Measurements from ENCODE around the gene AIM2.

Gene AIM2

DNA sequence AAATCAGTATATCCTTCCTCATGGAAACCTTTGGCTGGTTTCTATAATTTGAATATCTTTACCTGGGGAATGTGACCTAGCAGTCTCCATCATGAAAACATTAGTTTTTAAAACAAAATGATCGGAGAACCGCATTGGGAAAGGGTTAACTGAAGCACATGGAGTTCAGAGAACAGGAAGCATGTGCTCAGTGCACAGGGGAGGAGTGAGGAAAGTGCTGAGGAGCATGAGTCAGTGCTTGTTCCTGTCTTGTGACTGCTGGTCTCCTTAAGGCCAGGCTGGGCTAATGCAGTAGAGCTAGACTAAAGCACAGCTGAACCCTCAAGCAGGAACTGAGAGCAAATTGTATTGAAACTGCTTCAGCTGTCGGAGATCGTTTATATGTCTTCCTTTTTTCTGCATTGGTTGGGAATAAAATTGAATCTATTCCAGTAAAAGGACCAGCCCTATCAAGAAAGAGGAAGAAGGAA lies 61.1 kb downstream of the AIM2 start:
- peak; percentile 42 for DNase-seq (ENCODE audit: low read depth)

DNA sequence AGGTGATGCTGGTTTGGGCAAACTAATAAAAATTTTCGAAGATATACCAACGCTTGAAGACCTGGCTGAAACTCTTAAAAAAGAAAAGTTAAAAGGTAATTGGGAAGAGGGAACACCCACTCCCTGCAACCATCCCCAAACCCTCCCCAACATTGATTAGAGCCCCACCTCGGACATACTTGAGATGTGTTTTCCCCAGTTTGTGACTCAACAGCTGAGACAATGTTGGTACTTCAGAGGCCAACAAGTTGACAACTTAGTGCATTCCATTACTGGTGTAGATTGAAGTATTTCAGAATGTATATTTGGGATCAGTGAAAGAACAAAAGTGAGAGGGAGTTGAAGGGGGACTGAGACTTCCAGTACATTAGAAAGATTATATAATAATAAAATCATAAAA lies 61.7 kb downstream of the AIM2 start:
- DNase-seq (ENCODE audit: low read depth), result no peak

DNA sequence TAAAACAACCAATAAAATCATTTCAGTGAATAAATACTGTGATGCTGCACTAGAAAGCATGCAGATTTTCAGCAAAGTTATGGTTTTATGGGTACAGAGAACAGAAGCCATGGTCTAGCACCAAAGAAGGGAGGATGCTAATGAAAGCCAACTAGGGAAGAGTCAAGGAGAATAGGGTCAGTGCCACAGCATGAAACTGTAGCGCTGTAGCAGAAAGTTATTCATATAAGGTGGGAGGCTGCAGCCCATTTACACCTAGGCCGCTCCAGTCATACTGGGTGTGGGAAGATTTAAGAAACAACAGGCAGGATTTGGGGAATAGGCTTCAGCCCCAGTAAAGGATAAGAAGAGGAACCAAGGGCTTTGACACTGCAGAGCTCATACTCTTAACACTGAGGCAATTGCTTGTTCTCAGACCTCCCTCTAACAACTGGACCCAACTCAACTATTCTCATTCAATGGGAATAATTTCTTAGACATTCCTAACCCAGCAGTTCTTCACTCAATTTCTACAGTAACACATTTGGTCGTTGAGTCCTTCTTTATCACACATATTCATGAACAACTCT lies 62.5 kb downstream of the AIM2 start:
- DNase-seq (ENCODE audit: low read depth), result no peak

DNA sequence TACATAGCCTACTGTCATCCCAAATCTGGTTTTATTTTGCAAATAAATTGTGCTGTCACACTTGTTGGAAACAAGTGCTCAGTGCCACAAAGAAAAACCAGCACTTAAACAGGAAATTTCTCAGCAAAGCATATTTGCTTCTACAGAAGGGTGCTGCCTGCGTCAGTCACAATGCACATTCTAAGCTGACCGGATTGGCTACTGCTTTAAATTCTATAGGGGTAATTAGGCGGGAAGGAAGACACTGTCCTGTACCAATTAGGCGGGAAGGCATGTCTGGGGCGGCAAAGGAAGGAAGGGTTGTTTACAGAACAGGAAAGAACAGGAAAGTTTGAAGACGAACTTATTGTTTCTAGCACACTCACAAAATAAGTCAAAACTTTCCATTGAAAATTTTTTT lies 64.1 kb downstream of the AIM2 start:
- DNase-seq (ENCODE audit: low read depth), result peak; percentile 12

All from activated T-cell treated with anti-CD3 and anti-CD28 coated beads for 1 hour (primary cell).